Thyroid gland (tissue), 4 donors: Measurements from ENCODE around the gene TDRD7. TPM values are rescaled to one million over a fixed set of nuclear protein-coding genes. Genes with fewer than 3 reads are reported as not detected.
"Not testable (repeated sequence)": the region's sequence is repeated elsewhere in the genome, so short reads cannot be mapped to it uniquely, and the experiment has no call there.

Source experiments
- DNase-seq, 2 donors: peaks; one replicate each; pipeline ENCODE4 v3.0.0-alpha.2; 2019
- H3K27ac ChIP-seq, 3 donors: fragments of 200-600 bp; sonication (generic); 1 replicate in 2 of 3; 2 replicates in 1 of 3; pipeline ENCODE4 v1.5.1; 2016 to 2019; ENCODE audit warnings: mild to moderate bottlenecking in 1 of 3, moderate library complexity in 1 of 3
- H3K27me3 ChIP-seq: fragments of 200-600 bp; sonication (generic); one replicate; pipeline ENCODE4 v1.5.1; 2019
- H3K36me3 ChIP-seq, 2 donors: fragments of 200-600 bp; sonication (generic); one replicate each; pipeline ENCODE4 v1.5.1; 2016 to 2019
- H3K4me1 ChIP-seq, 2 donors: fragments of 200-600 bp; sonication (generic); one replicate each; pipeline ENCODE4 v1.5.1; 2017 to 2019
- H3K4me3 ChIP-seq, 3 donors: fragments of 200-600 bp; sonication (generic); replicated peaks in 1 of 3; 1 replicate in 2 of 3; 2 replicates in 1 of 3; pipeline ENCODE4 v1.5.1; 2016; ENCODE audit warnings: mild to moderate bottlenecking in 1 of 3
- H3K9me3 ChIP-seq: fragments of 200-600 bp; sonication (generic); one replicate; pipeline ENCODE4 v1.5.1; 2017
- CTCF ChIP-seq, 6 experiments: fragments of 200-600 bp in 3 of 6; fragments of 450-650 bp in 3 of 6; sonication (generic) in 3 of 6; IDR thresholded peaks; one replicate each; pipeline ENCODE4 v1.5.1; 2016 to 2019; ENCODE audit warnings: antibody characterized with exemption in 6 of 6, mild to moderate bottlenecking in 2 of 6, inconsistent platforms in 1 of 6, moderate library complexity in 1 of 6
- POLR2A ChIP-seq, 2 donors: fragments of 450-650 bp; IDR thresholded peaks; one replicate each; pipeline ENCODE4 v1.6.1; 2017; ENCODE audit warnings: antibody characterized with exemption in 2 of 2, mild to moderate bottlenecking in 2 of 2, moderate library complexity in 1 of 2
- WGBS, 2 donors: methylation state at CpG; one replicate each; pipeline ENCODE4 v1.1.5; 2017; 5-methylcytosine and 5-hydroxymethylcytosine counted together
- intact Hi-C: fragments of 100-400 bp; cut with DNase I; formaldehyde crosslinking; loops from one replicate; pipeline ENCODE4 v1.15.1; 2023
- total RNA-seq, 4 donors: library from RNA; depleted of rRNA; stranded (reverse); fragments of >200 nt; gene quantifications; one replicate each; pipeline ENCODE4 v1.2.3, GENCODE V29; 2016

Gene TDRD7
- total RNA-seq, 4 donors from 2014 or later, result 9.9 to 12.8 (median 11.4) TPM

- intact Hi-C loops, result no loop called here
- DNase-seq, result no peak
- Histone ChIP-seq H3K4me1 (no peaks in the 10 kb centered on the region), H3K27me3 (no peaks in the 10 kb centered on the region), H3K36me3 (peaks cover 8 to 11% of the 10 kb centered on the region in 2 donors), H3K27ac (no peak overlapping the region), H3K4me3 (no peak overlapping the region), H3K9me3 (no peaks in the 10 kb centered on the region)
- TF ChIP-seq POLR2A (IDR thresholded peaks at IDR 0.05), result no peak
- no peak for TF ChIP-seq CTCF (IDR thresholded peaks at IDR 0.05)
- 86 to 91% methylated on average over 1 of the region's 1 CpG for WGBS, 2 donors
Measured at GRCh38 chr9:97440160-97440559, 28.3 kb downstream of the TDRD7 start.

- H3K4me1 ChIP-seq, result no peaks in the 10 kb centered on the region
- 88 to 90% methylated on average over 2 of the region's 2 CpGs for WGBS, 2 donors
- TF ChIP-seq POLR2A (IDR thresholded peaks at IDR 0.05) (no peak), CTCF (IDR thresholded peaks at IDR 0.05) (no peak)
- no peaks in the 10 kb centered on the region for H3K27me3 ChIP-seq
- H3K9me3 ChIP-seq, result no peaks in the 10 kb centered on the region
- H3K27ac ChIP-seq, result no peak overlapping the region
- peaks cover 8 to 11% of the 10 kb centered on the region in 2 donors for H3K36me3 ChIP-seq
- no peak for DNase-seq
- no peak overlapping the region for H3K4me3 ChIP-seq
- intact Hi-C loops, result no loop called here
Measured at GRCh38 chr9:97441729-97442128, 29.8 kb downstream of the TDRD7 start.

GRCh38 chr9:97445119-97445701 is 33.3 kb downstream of the TDRD7 start:
- intact Hi-C loops, result no loop called here
- no peaks in the 10 kb centered on the region for H3K27me3 ChIP-seq
- H3K4me1 ChIP-seq, result no peaks in the 10 kb centered on the region
- WGBS, 2 donors, result 79 to 86% methylated on average over 2 of the region's 2 CpGs
- no peak for DNase-seq
- TF ChIP-seq POLR2A (IDR thresholded peaks at IDR 0.05) (no peak), CTCF (IDR thresholded peaks at IDR 0.05) (no peak)
- peaks cover 0 to under 1% of the 10 kb centered on the region in 2 donors for H3K36me3 ChIP-seq
- no peak overlapping the region for H3K4me3 ChIP-seq
- no peaks in the 10 kb centered on the region for H3K9me3 ChIP-seq
- no peak overlapping the region for H3K27ac ChIP-seq

- no peak overlapping the region for H3K4me3 ChIP-seq
- 91 to 92% methylated on average over 3 of the region's 3 CpGs for WGBS, 2 donors
- DNase-seq, result no peak
- H3K9me3 ChIP-seq, result no peaks in the 10 kb centered on the region
- H3K27me3 ChIP-seq, result no peaks in the 10 kb centered on the region
- no peak overlapping the region for H3K27ac ChIP-seq
- intact Hi-C loops, result no loop called here
- no peaks in the 10 kb centered on the region for H3K36me3 ChIP-seq
- TF ChIP-seq POLR2A (IDR thresholded peaks at IDR 0.05) (no peak), CTCF (IDR thresholded peaks at IDR 0.05) (no peak)
- H3K4me1 ChIP-seq, result no peaks in the 10 kb centered on the region
Measured at GRCh38 chr9:97447001-97447400, 35.1 kb downstream of the TDRD7 start.

- H3K4me1 ChIP-seq, intact Hi-C loops, H3K9me3 ChIP-seq, H3K36me3 ChIP-seq, DNase-seq, H3K27me3 ChIP-seq, H3K4me3 ChIP-seq, H3K27ac ChIP-seq: not testable (repeated sequence)
- 94 to 97% methylated on average over 3 of the region's 3 CpGs for WGBS, 2 donors
Measured at GRCh38 chr9:97453573-97453972, 41.7 kb downstream of the TDRD7 start.

GRCh38 chr9:97456841-97457240 is 44.9 kb downstream of the TDRD7 start:
- H3K9me3 ChIP-seq, H3K4me1 ChIP-seq, H3K36me3 ChIP-seq, H3K4me3 ChIP-seq, DNase-seq, intact Hi-C loops, H3K27ac ChIP-seq, H3K27me3 ChIP-seq: not testable (repeated sequence)
